ENCODE measurements around the gene SLC4A8.

The SLC4A8 gene

DNA sequence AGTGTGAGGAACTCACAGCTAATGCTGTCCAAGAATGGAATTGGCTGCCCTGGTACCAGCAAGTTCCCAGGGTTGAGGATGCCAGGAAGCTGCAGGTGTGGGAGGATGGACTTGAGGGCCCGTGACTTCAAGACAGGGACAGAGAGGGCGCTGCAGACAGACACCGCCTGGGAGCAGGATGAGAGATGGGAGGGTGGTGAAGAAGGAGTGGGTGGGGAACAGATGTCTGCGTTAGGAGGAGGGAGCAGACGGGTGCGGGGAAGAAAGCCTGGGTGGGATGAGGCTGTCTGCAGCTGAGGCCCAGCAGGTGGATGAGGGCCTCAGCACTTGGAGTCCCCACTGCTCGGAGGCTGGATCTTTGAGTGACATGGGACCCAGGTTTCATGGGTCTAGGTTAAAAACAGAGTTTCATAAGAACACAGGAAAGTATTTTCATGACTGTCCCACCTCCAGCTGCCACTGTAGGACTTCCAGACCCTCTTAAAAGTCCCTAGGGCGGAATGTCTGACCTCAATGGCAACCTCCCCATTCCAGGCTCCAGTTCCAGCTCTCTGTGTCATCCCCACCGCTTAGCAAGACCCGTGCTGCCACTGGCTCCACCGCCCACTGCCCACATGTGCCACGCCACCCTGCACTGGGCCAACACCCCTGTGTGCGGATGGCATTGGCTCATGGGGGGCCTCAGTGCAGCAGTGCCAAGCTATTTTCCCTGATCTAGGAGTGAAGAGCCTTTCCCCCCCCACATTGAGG lies 96.1 kb downstream of the SLC4A8 start:
- in situ Hi-C loops (cut with HindIII; ENCODE audit: low sequenced_read_pairs), result no loop called here

DNA sequence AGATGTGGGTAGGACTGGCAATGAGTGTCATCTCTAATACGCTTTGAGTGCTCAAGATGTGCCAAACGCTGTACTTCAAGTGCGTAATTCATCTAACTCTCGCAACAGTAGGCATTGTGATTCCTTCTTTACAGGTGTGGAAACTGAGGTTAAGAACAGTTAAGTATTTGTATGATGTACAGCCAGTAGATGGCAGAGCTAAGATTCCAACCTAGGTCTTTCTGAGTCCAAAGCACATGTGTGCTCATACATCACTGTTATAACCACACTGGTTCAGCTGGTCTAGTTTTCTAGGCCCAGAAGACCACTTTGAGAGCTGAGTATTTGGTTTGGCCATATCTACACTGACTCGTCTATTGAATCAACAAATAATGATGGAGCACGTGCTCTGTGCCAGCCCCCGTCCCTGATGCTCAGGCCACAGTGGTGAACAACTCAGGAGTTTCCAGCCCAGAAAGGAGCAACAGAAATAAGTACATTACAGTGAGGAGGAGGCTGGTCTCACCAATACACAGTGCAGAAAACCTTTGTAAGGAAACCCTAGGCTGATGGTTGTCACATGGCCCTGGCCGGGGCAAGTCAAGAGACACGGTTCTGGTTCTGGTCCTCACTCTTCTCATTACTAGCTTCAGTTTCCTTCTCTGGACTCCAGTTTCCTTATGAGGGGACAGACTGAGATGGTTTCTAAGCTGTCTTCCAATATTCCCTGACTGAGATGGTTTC lies 97.1 kb downstream of the SLC4A8 start:
- in situ Hi-C loops (cut with HindIII; ENCODE audit: low sequenced_read_pairs), result no loop called here

DNA sequence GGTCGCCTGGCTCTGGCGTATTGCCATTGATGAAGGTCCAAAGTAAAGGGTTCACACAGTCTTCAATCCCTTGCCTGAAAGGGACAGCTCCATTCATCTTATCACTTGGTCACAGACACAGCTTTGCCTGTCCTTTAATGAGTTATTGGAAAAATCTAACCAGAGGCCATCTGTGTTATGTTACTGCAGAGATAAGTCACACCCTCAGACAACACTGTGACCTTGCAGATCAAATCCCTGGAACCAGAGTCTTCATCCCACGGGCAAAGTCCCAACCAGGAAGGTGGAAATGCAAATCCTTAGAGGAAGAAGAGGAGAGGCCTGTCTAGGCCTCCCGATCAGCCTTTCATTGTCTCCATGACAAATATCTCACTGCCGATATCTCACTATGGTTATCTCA lies 98.1 kb downstream of the SLC4A8 start:
- in situ Hi-C loops (cut with HindIII; ENCODE audit: low sequenced_read_pairs), result no loop called here

DNA sequence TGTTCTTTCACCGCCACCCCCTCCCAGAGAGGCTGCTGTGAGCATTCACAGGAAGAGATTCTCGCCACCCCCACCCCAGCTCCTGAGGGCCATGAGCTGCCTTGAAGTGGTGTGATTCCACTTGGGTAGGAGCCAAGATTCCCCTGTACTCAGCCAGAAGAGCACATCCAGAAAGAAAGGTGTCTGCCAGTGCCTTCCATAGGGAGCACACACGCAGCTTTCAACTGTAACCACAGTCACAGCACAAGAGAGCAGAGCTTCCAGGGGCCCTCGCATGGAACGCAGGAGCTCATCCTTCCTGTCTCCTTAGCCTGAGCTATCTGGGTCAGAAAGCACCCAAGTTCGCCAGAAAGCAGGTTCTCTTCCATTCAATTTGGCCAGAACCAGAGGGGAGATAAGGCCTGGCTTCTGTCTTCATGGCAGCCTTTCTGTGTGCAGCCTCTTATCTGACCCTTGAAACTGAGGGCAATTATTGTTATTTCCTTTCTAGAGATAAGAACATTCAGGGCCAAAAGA lies 99.8 kb downstream of the SLC4A8 start:
- in situ Hi-C loops (cut with HindIII; ENCODE audit: low sequenced_read_pairs), result no loop called here

GRCh38 chr12:51525518-51525917 lies 100.9 kb downstream of the SLC4A8 start:
- in situ Hi-C loops (cut with HindIII; ENCODE audit: low sequenced_read_pairs), result no loop called here

DNA sequence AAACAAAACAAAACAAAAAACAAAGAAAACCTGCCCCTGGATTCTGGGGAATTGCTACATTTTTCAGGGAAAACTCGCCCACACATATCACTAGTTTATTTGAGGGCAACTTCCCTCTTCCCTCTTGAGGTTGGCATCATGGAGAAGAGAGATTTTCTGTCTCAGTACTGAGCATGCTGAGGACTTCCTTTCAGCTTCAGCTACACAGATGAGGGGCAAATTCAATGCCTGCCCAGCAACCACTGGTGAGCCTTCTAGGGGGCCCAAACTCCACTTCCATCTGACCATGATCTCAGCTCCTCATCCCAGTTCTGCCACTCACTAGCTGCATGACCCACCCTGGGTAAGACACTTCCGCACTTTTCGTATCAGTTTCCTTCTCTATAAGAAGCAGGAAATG lies 103.3 kb downstream of the SLC4A8 start:
- in situ Hi-C loops (cut with HindIII; ENCODE audit: low sequenced_read_pairs), result no loop called here

GRCh38 chr12:51528852-51529650 lies 104.4 kb downstream of the SLC4A8 start:
- in situ Hi-C loops (cut with HindIII; ENCODE audit: low sequenced_read_pairs), result no loop called here

DNA sequence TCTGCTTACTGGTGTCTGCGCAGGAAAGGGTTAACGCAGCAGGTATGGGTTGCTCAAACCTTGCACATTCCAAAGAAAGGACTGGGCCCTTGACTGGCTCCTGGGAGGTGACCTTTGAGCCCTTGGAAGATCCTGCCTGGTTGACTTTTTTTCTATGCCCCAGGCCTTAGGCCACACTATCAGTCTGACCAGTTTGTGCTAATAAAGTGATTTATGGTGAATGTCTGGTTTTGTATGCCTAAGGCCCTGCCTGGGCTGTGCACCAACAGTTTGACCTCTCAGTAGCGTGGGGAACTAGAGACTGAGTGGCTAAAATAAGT lies 105.0 kb downstream of the SLC4A8 start:
- in situ Hi-C loops (cut with HindIII; ENCODE audit: low sequenced_read_pairs), result no loop called here

DNA sequence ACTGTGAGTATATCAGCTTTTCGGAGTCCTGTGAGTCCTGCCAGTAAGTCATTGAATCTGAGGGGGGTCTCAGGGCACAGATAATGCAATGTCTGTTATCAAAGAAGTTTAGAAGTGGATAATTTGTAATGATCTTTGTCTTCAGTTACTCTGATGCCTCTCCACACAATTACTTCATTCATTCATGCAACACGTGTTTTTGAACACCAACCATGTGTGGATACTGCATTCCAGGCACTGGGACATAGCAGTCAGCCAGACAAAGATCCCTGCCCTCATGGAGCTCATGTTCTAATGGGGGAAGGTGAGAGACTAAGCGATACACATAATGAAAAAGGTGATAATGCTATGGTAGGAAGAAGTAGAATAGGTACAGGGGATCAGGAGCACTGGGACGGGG lies 105.6 kb downstream of the SLC4A8 start:
- in situ Hi-C loops (cut with HindIII; ENCODE audit: low sequenced_read_pairs), result no loop called here

- in situ Hi-C loops (cut with HindIII; ENCODE audit: low sequenced_read_pairs), result no loop called here
Observed at GRCh38 chr12:51531284-51531977, 106.8 kb downstream of the SLC4A8 start.

GRCh38 chr12:51531978-51532497 lies 107.4 kb downstream of the SLC4A8 start:
- in situ Hi-C loops (cut with HindIII; ENCODE audit: low sequenced_read_pairs), result no loop called here

DNA sequence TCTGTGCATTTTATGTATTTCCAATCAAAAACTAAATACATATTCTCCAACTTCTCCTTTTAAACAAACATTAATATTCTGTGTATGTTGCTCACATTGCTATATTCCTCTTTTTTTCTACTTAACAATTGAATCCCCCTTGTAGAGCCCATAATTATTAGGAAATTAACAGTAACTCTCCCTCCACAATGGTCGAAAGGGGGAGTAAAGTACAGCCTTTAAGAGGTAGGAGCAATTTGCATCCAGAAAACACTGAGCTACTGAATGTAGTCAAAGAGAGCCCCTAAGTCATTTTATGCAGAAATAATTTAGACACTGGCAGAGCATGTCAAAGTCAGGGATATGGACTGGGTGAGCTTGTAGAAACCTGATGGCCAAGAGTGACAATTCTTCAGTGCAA lies 109.2 kb downstream of the SLC4A8 start:
- in situ Hi-C loops (cut with HindIII; ENCODE audit: low sequenced_read_pairs), result no loop called here

- in situ Hi-C loops (cut with HindIII; ENCODE audit: low sequenced_read_pairs), result no loop called here
Observed at GRCh38 chr12:51534216-51535074, 109.8 kb downstream of the SLC4A8 start.

- in situ Hi-C loops (cut with HindIII; ENCODE audit: low sequenced_read_pairs), result no loop called here
Observed at GRCh38 chr12:51536159-51536558, 111.5 kb downstream of the SLC4A8 start.

GRCh38 chr12:51538149-51538548 lies 113.5 kb downstream of the SLC4A8 start:
- in situ Hi-C loops (cut with HindIII; ENCODE audit: low sequenced_read_pairs), result no loop called here

DNA sequence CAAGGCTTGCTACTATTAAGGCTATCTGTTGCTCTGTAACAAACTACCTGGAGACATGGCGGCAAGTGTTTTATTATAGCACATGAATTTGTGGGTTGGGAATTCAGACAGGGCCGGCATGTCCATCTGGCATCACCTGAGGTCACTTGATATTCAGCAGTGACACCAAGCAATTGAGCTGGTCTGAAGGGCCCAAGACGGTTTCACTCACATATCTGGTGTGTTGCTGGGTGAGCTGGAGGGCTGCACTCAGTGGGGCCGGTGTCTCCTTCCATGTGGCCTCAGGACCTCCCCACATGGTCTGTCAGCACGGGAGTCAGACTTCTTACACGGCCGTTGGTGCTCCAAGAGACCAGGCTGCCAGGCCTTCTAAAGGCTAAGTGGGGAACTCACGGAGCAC lies 114.0 kb downstream of the SLC4A8 start:
- in situ Hi-C loops (cut with HindIII; ENCODE audit: low sequenced_read_pairs), result no loop called here

GRCh38 chr12:51540996-51541395 lies 116.4 kb downstream of the SLC4A8 start:
- in situ Hi-C loops (cut with HindIII; ENCODE audit: low sequenced_read_pairs), result no loop called here

DNA sequence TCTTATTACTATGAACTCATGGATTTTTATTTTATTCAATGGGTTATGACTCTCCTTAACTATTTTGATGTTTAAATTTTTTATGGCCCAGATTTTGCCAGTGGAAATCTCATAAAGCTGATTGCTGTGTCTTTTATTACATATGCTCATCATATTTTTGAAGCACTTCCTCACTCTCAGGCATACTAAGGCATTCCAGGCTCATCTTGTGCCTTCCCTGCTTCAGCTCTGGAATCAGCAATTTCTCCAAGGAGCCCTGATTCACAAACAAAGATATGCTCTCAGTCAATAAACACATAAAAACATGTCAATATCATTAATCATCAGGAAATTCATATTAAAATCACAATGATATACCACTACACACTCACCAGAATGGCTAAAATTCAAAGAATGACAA lies 121.5 kb downstream of the SLC4A8 start:
- in situ Hi-C loops (cut with HindIII; ENCODE audit: low sequenced_read_pairs), result no loop called here

DNA sequence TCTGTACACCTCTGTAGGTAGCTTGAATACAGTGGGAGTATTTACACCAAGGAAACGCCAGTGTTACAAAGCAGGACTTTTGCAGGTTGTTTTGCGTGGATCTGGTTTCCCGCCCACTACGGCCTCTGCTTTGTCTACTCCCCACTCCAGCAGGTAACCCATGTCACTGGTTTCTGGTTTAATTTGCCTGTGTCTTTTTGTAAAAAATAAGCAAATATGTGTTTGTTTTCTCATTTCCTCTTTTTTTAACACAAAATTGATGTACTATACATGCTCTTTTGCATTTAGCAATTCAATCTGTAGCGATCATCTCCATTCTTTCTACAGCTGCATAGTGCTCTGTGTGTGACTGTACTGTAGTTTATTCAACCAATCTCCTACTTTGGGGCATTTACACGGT lies 123.0 kb downstream of the SLC4A8 start:
- in situ Hi-C loops (cut with HindIII; ENCODE audit: low sequenced_read_pairs), result no loop called here

GRCh38 chr12:51548241-51548640 lies 123.6 kb downstream of the SLC4A8 start:
- in situ Hi-C loops (cut with HindIII; ENCODE audit: low sequenced_read_pairs), result no loop called here
